Trophoblast cell (in vitro differentiated cells and primary cell): ENCODE data around the gene H3-3A.

Experiments
- DNase-seq, 2 donors: peaks; one replicate each; pipeline ENCODE4 v3.0.0-alpha.2; 2016
- H2AFZ ChIP-seq: 2 replicates; pipeline ENCODE4 v1.6.1; 2013; ENCODE audit warnings: low read length, moderate library complexity, mild to moderate bottlenecking; ENCODE audit not compliant: insufficient read depth, poor library complexity
- H2AK5ac ChIP-seq: 2 replicates; pipeline ENCODE4 v1.6.1; 2013; ENCODE audit warnings: mild to moderate bottlenecking, low read length
- H2BK120ac ChIP-seq: 2 replicates; pipeline ENCODE4 v1.6.1; 2013; ENCODE audit warnings: low read length, mild to moderate bottlenecking, moderate library complexity; ENCODE audit not compliant: insufficient read depth, poor library complexity
- H2BK12ac ChIP-seq: 2 replicates; pipeline ENCODE4 v1.6.1; 2013; ENCODE audit warnings: mild to moderate bottlenecking, low read length, moderate library complexity
- H2BK5ac ChIP-seq: 2 replicates; pipeline ENCODE4 v1.6.1; 2013; ENCODE audit warnings: low read length, low read depth, moderate library complexity, mild to moderate bottlenecking; ENCODE audit not compliant: poor library complexity
- H3K14ac ChIP-seq: 2 replicates; pipeline ENCODE4 v1.6.1; 2013; ENCODE audit warnings: mild to moderate bottlenecking, low read length
- H3K18ac ChIP-seq: 2 replicates; pipeline ENCODE4 v1.6.1; 2013; ENCODE audit warnings: mild to moderate bottlenecking, low read length
- H3K23ac ChIP-seq: 2 replicates; pipeline ENCODE4 v1.6.1; 2013; ENCODE audit warnings: low read length
- H3K27ac ChIP-seq: 2 replicates; pipeline ENCODE4 v1.5.1; 2013; ENCODE audit warnings: low read depth, mild to moderate bottlenecking, inconsistent platforms, low read length, moderate library complexity
- H3K27me3 ChIP-seq: 2 replicates; pipeline ENCODE4 v1.6.1; 2013; ENCODE audit warnings: inconsistent platforms, mild to moderate bottlenecking, low read length, moderate library complexity; ENCODE audit not compliant: insufficient read depth
- H3K36me3 ChIP-seq, 2 experiments: 1 replicate in 1 of 2; 2 replicates in 1 of 2; pipeline ENCODE4 v1.6.1; 2013; ENCODE audit warnings: low read length in 2 of 2, mild to moderate bottlenecking in 2 of 2, moderate library complexity in 1 of 2; ENCODE audit not compliant: insufficient read depth in 2 of 2, control insufficient read depth in 1 of 2
- H3K4ac ChIP-seq: 2 replicates; pipeline ENCODE4 v1.6.1; 2013; ENCODE audit warnings: low read depth, mild to moderate bottlenecking, low read length, moderate library complexity
- H3K4me1 ChIP-seq, 2 experiments: 1 replicate in 1 of 2; 2 replicates in 1 of 2; pipeline ENCODE4 v1.6.1; 2013; ENCODE audit warnings: low read length in 2 of 2, mild to moderate bottlenecking in 2 of 2, moderate library complexity in 1 of 2; ENCODE audit not compliant: insufficient read depth in 2 of 2, control insufficient read depth in 1 of 2
- H3K4me2 ChIP-seq: 2 replicates; pipeline ENCODE4 v1.6.1; 2013; ENCODE audit warnings: inconsistent platforms, mild to moderate bottlenecking, low read length, moderate library complexity
- H3K4me3 ChIP-seq: 2 replicates; pipeline ENCODE4 v1.5.1; 2013; ENCODE audit warnings: mild to moderate bottlenecking, low read depth, low read length, inconsistent platforms
- H3K79me1 ChIP-seq: one replicate; pipeline ENCODE4 v1.6.1; 2013; ENCODE audit warnings: low read length
- H3K79me2 ChIP-seq: 2 replicates; pipeline ENCODE4 v1.6.1; 2013; ENCODE audit warnings: low read length, mild to moderate bottlenecking; ENCODE audit not compliant: control insufficient read depth, insufficient read depth, poor library complexity
- H3K9ac ChIP-seq: 2 replicates; pipeline ENCODE4 v1.6.1; 2013; ENCODE audit warnings: mild to moderate bottlenecking, low read length
- H3K9me3 ChIP-seq: 2 replicates; pipeline ENCODE4 v1.6.1; 2013; ENCODE audit warnings: low read depth, mild to moderate bottlenecking, control low read depth, inconsistent platforms, low read length; ENCODE audit not compliant: insufficient read depth
- H4K12ac ChIP-seq: 2 replicates; pipeline ENCODE4 v1.6.1; 2013; ENCODE audit warnings: low read depth, mild to moderate bottlenecking, low read length, moderate library complexity
- H4K8ac ChIP-seq: 2 replicates; pipeline ENCODE4 v1.6.1; 2013; ENCODE audit warnings: low read depth, mild to moderate bottlenecking, low read length, moderate library complexity
- H4K91ac ChIP-seq: one replicate; pipeline ENCODE4 v1.6.1; 2013; ENCODE audit warnings: low read depth, mild to moderate bottlenecking, low read length, moderate library complexity
- WGBS: extraction: QIAGEN DNeasy Blood & Tissue Kit; methylation state at CpG from one replicate; pipeline ENCODE4 v1.1.7; 2013; ENCODE audit warnings: missing lambda C conversion rate; ENCODE audit not compliant: insufficient read length, insufficient coverage; ENCODE audit errors: extremely low coverage; 5-methylcytosine and 5-hydroxymethylcytosine counted together

H3-3A gene

GRCh38 chr1:226034482-226034881, 28.0 kb upstream of the H3-3A start:
- Histone ChIP-seq H3K4me2 (no peak overlapping the region), H3K23ac (no peak overlapping the region), H2BK5ac (no peak overlapping the region), H3K9me3 (no peaks in the 10 kb centered on the region), H3K79me1 (no peaks in the 10 kb centered on the region), H3K36me3 (no peaks in the 10 kb centered on the region), H3K14ac (no peak overlapping the region), H4K12ac (peak overlapping the region; percentile 64), H2AFZ (no peak overlapping the region), H2BK12ac (peak overlapping the region; percentile 13), H4K8ac (no peak overlapping the region), H2BK120ac (peak overlapping the region; percentile 73), H3K27me3 (no peaks in the 10 kb centered on the region), H3K9ac (no peak overlapping the region), H3K27ac (no peak overlapping the region), H3K4me1 (peaks cover 3 to 5% of the 10 kb centered on the region in 2 experiments), H4K91ac (peak overlapping the region; percentile 31), H3K18ac (peak overlapping the region; percentile 47), H2AK5ac (peak overlapping the region; percentile 38), H3K4ac (no peak overlapping the region), H3K79me2 (no peaks in the 10 kb centered on the region), H3K4me3 (no peak overlapping the region)
- peak; percentile 47 to 51 for DNase-seq
- no CpG with 5 or more reads among the region's 6 CpGs for WGBS

GRCh38 chr1:226035915-226036314, 26.6 kb upstream of the H3-3A start:
- Histone ChIP-seq H3K14ac (no peak overlapping the region), H3K23ac (no peak overlapping the region), H3K79me1 (no peaks in the 10 kb centered on the region), H2AFZ (no peak overlapping the region), H3K18ac (no peak overlapping the region), H3K27ac (no peak overlapping the region), H4K91ac (no peak overlapping the region), H3K4me3 (no peak overlapping the region), H4K8ac (no peak overlapping the region), H3K79me2 (no peaks in the 10 kb centered on the region), H3K36me3 (no peaks in the 10 kb centered on the region), H2BK120ac (no peak overlapping the region), H3K27me3 (no peaks in the 10 kb centered on the region), H3K9ac (no peak overlapping the region), H3K4ac (no peak overlapping the region), H2AK5ac (no peak overlapping the region), H3K4me2 (no peak overlapping the region), H2BK5ac (no peak overlapping the region), H3K9me3 (no peaks in the 10 kb centered on the region), H3K4me1 (peaks cover 3 to 5% of the 10 kb centered on the region in 2 experiments), H2BK12ac (no peak overlapping the region), H4K12ac (no peak overlapping the region)
- WGBS: no CpG with 5 or more reads among the region's 5 CpGs
- no peak for DNase-seq

GRCh38 chr1:226038661-226039060, 23.9 kb upstream of the H3-3A start:
- Histone ChIP-seq H3K4me3 (no peak overlapping the region), H2BK120ac (no peak overlapping the region), H3K9me3 (no peaks in the 10 kb centered on the region), H3K9ac (no peak overlapping the region), H4K91ac (no peak overlapping the region), H2BK5ac (no peak overlapping the region), H3K23ac (no peak overlapping the region), H3K18ac (no peak overlapping the region), H3K4me1 (peaks cover 3 to 4% of the 10 kb centered on the region in 2 experiments), H3K4ac (no peak overlapping the region), H3K79me2 (no peaks in the 10 kb centered on the region), H4K12ac (no peak overlapping the region), H3K4me2 (no peak overlapping the region), H3K14ac (no peak overlapping the region), H3K27ac (no peak overlapping the region), H2AK5ac (no peak overlapping the region), H3K36me3 (no peaks in the 10 kb centered on the region), H3K27me3 (no peaks in the 10 kb centered on the region), H3K79me1 (no peaks in the 10 kb centered on the region), H2AFZ (no peak overlapping the region), H4K8ac (no peak overlapping the region), H2BK12ac (no peak overlapping the region)
- no CpG with 5 or more reads among the region's 1 CpG for WGBS
- no peak for DNase-seq

GRCh38 chr1:226041419-226041818, 21.1 kb upstream of the H3-3A start:
- H2BK5ac ChIP-seq: no peak overlapping the region
- H2BK120ac ChIP-seq: no peak overlapping the region
- H3K27me3 ChIP-seq: no peaks in the 10 kb centered on the region
- no peak for DNase-seq
- H3K14ac ChIP-seq: no peak overlapping the region
- no peak overlapping the region for H2BK12ac ChIP-seq
- H3K18ac ChIP-seq: no peak overlapping the region
- H3K4me2 ChIP-seq: no peak overlapping the region
- no peak overlapping the region for H3K4me3 ChIP-seq
- H2AK5ac ChIP-seq: no peak overlapping the region
- WGBS: no CpG with 5 or more reads among the region's 1 CpG
- H3K36me3 ChIP-seq: no peaks in the 10 kb centered on the region
- H4K91ac ChIP-seq: no peak overlapping the region
- H3K4ac ChIP-seq: no peak overlapping the region
- H3K79me2 ChIP-seq: no peaks in the 10 kb centered on the region
- no peak overlapping the region for H3K23ac ChIP-seq
- H3K9ac ChIP-seq: no peak overlapping the region
- no peak overlapping the region for H2AFZ ChIP-seq
- no peaks in the 10 kb centered on the region for H3K4me1 ChIP-seq
- H4K8ac ChIP-seq: no peak overlapping the region
- no peak overlapping the region for H4K12ac ChIP-seq
- H3K79me1 ChIP-seq: no peaks in the 10 kb centered on the region
- no peaks in the 10 kb centered on the region for H3K9me3 ChIP-seq
- H3K27ac ChIP-seq: no peak overlapping the region
